ENCODE results near the gene ABI2. TPM values are rescaled to one million over a fixed set of nuclear protein-coding genes. Genes with fewer than 3 reads are reported as not detected.

The ABI2 gene
- polyA plus RNA-seq, 1 donor from 2014 or later: 12.9 TPM

DNA sequence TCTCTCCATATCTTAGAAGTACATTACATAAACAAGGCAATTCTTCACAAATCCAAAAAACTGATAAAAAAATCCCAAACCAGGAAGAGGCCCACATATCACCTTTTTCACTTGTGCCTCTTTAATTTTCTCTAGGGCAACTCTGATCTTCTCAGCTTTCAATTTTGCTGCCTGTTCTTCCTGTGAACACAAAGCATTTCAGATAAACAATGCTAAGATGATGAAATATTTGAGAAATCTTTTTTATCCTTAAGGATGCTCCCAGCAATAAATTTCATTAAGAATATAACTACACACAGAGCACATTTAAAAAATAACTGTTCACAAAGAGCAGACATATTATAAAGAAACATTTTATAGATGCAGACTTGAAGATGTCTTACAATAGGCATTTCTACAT is 133.6 kb downstream of the ABI2 start:
- Mint-ChIP-seq H3K4me1 (peaks cover 0 to 2% (median 0%) of the 10 kb centered on the region in 3 donors), H3K36me3 (no peaks in the 10 kb centered on the region)

GRCh38 chr2:203462308-203462707 is 134.1 kb downstream of the ABI2 start:
- H3K27ac Mint-ChIP-seq: no peak overlapping the region
- peaks cover 12% of the 10 kb centered on the region for H3K27me3 Mint-ChIP-seq
- no peaks in the 10 kb centered on the region for H3K36me3 Mint-ChIP-seq
- no peaks in the 10 kb centered on the region for H3K9me3 Mint-ChIP-seq
- no peak overlapping the region for H3K4me3 Mint-ChIP-seq
- H3K4me1 Mint-ChIP-seq: peaks cover 0 to 2% (median 0%) of the 10 kb centered on the region in 3 donors

More for the DNA sequence above, 133.6 kb downstream of the ABI2 start:
- Mint-ChIP-seq H3K9me3 (no peaks in the 10 kb centered on the region), H3K27ac (no peak overlapping the region), H3K27me3 (peaks cover 12% of the 10 kb centered on the region), H3K4me3 (no peak overlapping the region)

DNA sequence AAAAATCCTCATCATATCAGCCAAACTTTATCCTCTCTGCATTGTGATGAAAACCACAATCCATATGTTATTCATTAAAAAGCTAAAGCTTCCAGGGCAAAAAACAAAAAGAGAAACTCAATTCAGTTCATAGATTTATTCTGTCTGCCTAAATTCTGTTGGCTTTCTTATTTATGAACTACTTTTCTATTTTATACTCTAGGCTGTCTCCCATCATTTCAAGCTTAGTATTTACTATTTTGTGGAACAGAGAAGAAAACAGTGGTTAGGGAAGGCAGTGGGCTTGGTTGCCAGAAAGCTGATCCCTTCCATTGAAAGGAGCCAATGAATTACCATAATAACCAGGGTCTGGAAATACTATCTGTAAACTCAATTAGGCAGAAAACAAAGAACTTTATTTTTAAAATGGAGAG is 135.1 kb downstream of the ABI2 start:
- no peaks in the 10 kb centered on the region for H3K9me3 Mint-ChIP-seq

GRCh38 chr2:203469546-203469945 is 141.4 kb downstream of the ABI2 start:
- no peak overlapping the region for H3K4me3 Mint-ChIP-seq
- H3K4me1 Mint-ChIP-seq: no peaks in the 10 kb centered on the region
- no peaks in the 10 kb centered on the region for H3K36me3 Mint-ChIP-seq
- no peaks in the 10 kb centered on the region for H3K9me3 Mint-ChIP-seq
- H3K27me3 Mint-ChIP-seq: peaks cover 17% of the 10 kb centered on the region
- H3K27ac Mint-ChIP-seq: no peak overlapping the region

More for the DNA sequence above, 135.1 kb downstream of the ABI2 start:
- Mint-ChIP-seq H3K36me3 (no peaks in the 10 kb centered on the region), H3K27me3 (peaks cover 11% of the 10 kb centered on the region), H3K27ac (no peak overlapping the region), H3K4me3 (no peak overlapping the region), H3K4me1 (peaks cover 0 to 2% (median 0%) of the 10 kb centered on the region in 3 donors)

DNA sequence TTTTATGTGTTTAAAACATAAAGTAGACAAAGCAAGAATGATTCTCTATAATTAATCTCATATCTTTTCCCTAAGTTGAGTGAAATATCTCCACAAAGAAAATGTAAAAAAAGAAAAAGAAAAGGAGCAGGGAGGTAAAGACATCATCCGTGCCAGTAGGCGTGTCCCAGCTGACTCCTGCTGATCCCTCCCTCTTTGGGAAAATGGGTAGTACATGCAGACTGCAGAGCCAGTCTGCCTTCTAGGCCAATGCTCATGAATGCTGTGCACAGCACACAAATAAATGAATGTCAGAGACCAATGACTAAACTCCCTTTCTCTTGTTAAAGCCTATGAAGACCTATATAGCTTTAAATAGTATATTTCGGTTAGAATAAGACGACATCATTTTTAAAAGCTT is 142.2 kb downstream of the ABI2 start:
- H3K36me3 Mint-ChIP-seq: no peaks in the 10 kb centered on the region
- H3K4me1 Mint-ChIP-seq: no peaks in the 10 kb centered on the region
- no peak overlapping the region for H3K27ac Mint-ChIP-seq
- H3K9me3 Mint-ChIP-seq: no peaks in the 10 kb centered on the region
- no peak overlapping the region for H3K4me3 Mint-ChIP-seq
- H3K27me3 Mint-ChIP-seq: peaks cover 15% of the 10 kb centered on the region

DNA sequence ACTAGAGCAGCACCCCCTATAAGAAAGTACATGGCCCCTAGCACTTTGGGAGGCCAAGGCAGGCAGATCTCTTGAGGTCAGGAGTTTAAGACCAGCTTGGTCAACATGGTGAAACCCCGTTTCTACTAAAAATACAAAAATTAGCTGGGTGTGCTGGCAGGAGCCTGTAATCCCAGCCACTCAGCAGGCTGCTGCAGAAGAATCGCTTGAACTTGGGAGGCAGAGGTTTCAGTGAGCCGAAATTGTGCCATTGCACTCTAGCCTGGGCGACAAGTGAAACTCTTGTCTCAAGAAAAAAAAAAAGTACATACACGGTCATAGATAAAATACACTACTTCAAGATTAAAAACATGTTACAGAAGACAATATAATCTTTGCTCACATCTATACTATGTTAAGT is 143.1 kb downstream of the ABI2 start:
- no peak overlapping the region for H3K4me3 Mint-ChIP-seq
- peaks cover 12% of the 10 kb centered on the region for H3K27me3 Mint-ChIP-seq
- no peaks in the 10 kb centered on the region for H3K9me3 Mint-ChIP-seq
- H3K36me3 Mint-ChIP-seq: no peaks in the 10 kb centered on the region
- H3K27ac Mint-ChIP-seq: no peak overlapping the region
- no peaks in the 10 kb centered on the region for H3K4me1 Mint-ChIP-seq

GRCh38 chr2:203476881-203477280 is 148.7 kb downstream of the ABI2 start:
- Mint-ChIP-seq H3K27me3 (peaks cover 3% of the 10 kb centered on the region), H3K27ac (no peak overlapping the region)

DNA sequence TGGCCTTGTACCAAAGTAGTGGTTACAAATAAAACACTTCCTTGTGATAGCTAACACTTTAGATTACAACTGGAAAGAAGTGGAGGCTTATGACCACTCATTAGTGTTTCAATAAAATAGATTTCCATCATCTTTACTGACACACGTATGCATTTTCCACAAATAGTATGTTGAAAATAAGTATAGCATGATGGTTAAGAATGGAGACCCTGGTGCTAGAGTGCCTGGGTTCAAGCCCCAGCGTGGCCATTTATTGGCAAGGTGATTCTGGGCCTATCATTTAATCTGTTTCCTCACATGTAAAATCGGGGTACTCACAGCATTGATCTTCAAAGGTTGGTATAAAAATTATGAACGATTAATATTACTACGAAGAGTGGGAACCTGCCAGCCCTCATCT is 152.4 kb downstream of the ABI2 start:
- Mint-ChIP-seq H3K27ac (no peak overlapping the region), H3K9me3 (no peaks in the 10 kb centered on the region), H3K4me1 (peaks cover 0 to 3% (median 2%) of the 10 kb centered on the region in 3 donors), H3K4me3 (no peak overlapping the region), H3K36me3 (no peaks in the 10 kb centered on the region), H3K27me3 (peaks cover 1% of the 10 kb centered on the region)

More at GRCh38 chr2:203476881-203477280, 148.7 kb downstream of the ABI2 start:
- H3K9me3 Mint-ChIP-seq: no peaks in the 10 kb centered on the region
- no peaks in the 10 kb centered on the region for H3K36me3 Mint-ChIP-seq
- no peak overlapping the region for H3K4me3 Mint-ChIP-seq
- peaks cover 0 to 2% (median 0%) of the 10 kb centered on the region in 3 donors for H3K4me1 Mint-ChIP-seq

GRCh38 chr2:203484266-203485112 is 156.3 kb downstream of the ABI2 start:
- Mint-ChIP-seq H3K4me1 (peaks cover 0 to 2% (median 1%) of the 10 kb centered on the region in 3 donors), H3K4me3 (no peak overlapping the region), H3K9me3 (peaks cover 0 to 2% (median 0%) of the 10 kb centered on the region in 3 donors), H3K27ac (no peak overlapping the region), H3K27me3 (peaks cover 6% of the 10 kb centered on the region), H3K36me3 (peaks cover 2% of the 10 kb centered on the region)

DNA sequence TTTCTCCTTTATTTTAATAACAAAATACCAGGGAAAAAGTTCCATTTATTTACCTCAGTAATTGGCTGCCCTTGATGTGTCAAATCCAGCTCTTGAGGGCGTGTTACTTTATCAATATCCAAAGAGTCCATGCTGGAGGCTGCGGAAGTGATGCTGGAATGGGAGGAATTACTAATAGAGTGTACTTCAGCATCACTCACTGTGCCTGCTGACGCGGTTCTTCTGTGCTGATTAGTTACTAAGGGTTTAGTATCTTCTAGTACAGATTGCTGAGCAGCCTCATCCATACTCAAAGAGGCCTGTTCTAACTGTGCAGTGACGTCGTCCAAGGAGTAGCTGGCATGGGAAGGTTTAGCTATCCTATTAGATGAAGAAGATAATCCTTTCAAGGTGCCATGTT is 161.3 kb downstream of the ABI2 start:
- Mint-ChIP-seq H3K9me3 (peaks cover 0 to 2% (median 0%) of the 10 kb centered on the region in 3 donors), H3K4me3 (no peak overlapping the region), H3K27ac (no peak overlapping the region), H3K4me1 (no peaks in the 10 kb centered on the region), H3K27me3 (peaks cover 6% of the 10 kb centered on the region), H3K36me3 (peaks cover 2% of the 10 kb centered on the region)

- Mint-ChIP-seq H3K4me1 (no peaks in the 10 kb centered on the region), H3K9me3 (peaks cover 0 to 2% (median 0%) of the 10 kb centered on the region in 3 donors), H3K27ac (no peak overlapping the region), H3K27me3 (peaks cover 6% of the 10 kb centered on the region), H3K4me3 (no peak overlapping the region), H3K36me3 (peaks cover 2% of the 10 kb centered on the region)
Observed at GRCh38 chr2:203490391-203490790, 162.2 kb downstream of the ABI2 start.

GRCh38 chr2:203492965-203493364 is 164.8 kb downstream of the ABI2 start:
- Mint-ChIP-seq H3K36me3 (peaks cover under 1% of the 10 kb centered on the region), H3K4me3 (no peak overlapping the region), H3K9me3 (no peaks in the 10 kb centered on the region), H3K4me1 (no peaks in the 10 kb centered on the region), H3K27ac (no peak overlapping the region), H3K27me3 (peaks cover 2% of the 10 kb centered on the region)

Other genes with a start within 250 kb of the ABI2 start
- 34.9 TPM for gene CYP20A1, start 89.4 kb upstream of the ABI2 start, polyA plus RNA-seq
- not detected for gene RAPH1, start 206.9 kb downstream of the ABI2 start, polyA plus RNA-seq

Data from IgD-negative memory B cell (primary cell).